Measurements from ENCODE around the gene RHBDF2. TPM values are rescaled to one million over a fixed set of nuclear protein-coding genes. Genes with fewer than 3 reads are reported as not detected.
A peak's percentile ranks its signal among the peaks of the same experiment; 100 is the strongest.
"Not testable (repeated sequence)": the region's sequence is repeated elsewhere in the genome, so short reads cannot be mapped to it uniquely, and the experiment has no call there.

The RHBDF2 gene
- polyA plus RNA-seq, 1 donor, result 6.8 TPM

GRCh38 chr17:76524598-76525512 is 23.6 kb upstream of the RHBDF2 start:
- no peak for DNase-seq

GRCh38 chr17:76523084-76524037 is 22.1 kb upstream of the RHBDF2 start:
- DNase-seq, result no peak

- DNase-seq, result not testable (repeated sequence)
These were observed 20.5 kb upstream of the RHBDF2 start for GRCh38 chr17:76521683-76522082.

GRCh38 chr17:76521262-76521661 is 20.0 kb upstream of the RHBDF2 start:
- no peak for DNase-seq

GRCh38 chr17:76519048-76519966 is 18.1 kb upstream of the RHBDF2 start:
- DNase-seq, result no peak

GRCh38 chr17:76517638-76518038 is 16.4 kb upstream of the RHBDF2 start:
- no peak for DNase-seq

GRCh38 chr17:76515274-76515949 is 14.2 kb upstream of the RHBDF2 start:
- no peak for DNase-seq

GRCh38 chr17:76514355-76514754 is 13.1 kb upstream of the RHBDF2 start:
- not testable (repeated sequence) for DNase-seq

GRCh38 chr17:76513306-76513692 is 12.1 kb upstream of the RHBDF2 start:
- no peak for DNase-seq

GRCh38 chr17:76512366-76513305 is 11.4 kb upstream of the RHBDF2 start:
- no peak for DNase-seq

- DNase-seq, result no peak
These were observed 10.6 kb upstream of the RHBDF2 start for GRCh38 chr17:76511668-76512365.

GRCh38 chr17:76510831-76511244 is 9.6 kb upstream of the RHBDF2 start:
- no peak for DNase-seq

- not testable (repeated sequence) for DNase-seq
These were observed 7.3 kb upstream of the RHBDF2 start for GRCh38 chr17:76508472-76509063.

GRCh38 chr17:76506408-76507345 is 5.5 kb upstream of the RHBDF2 start:
- DNase-seq, result peak; percentile 66

- no peak for DNase-seq
These were observed 2.9 kb upstream of the RHBDF2 start for GRCh38 chr17:76504117-76504516.

- no peak for DNase-seq
These were observed 1.4 kb upstream of the RHBDF2 start for GRCh38 chr17:76502341-76503211.

Data from left kidney (tissue), 2 donors.